Stimulated activated CD8-positive, alpha-beta memory T cell treated with anti-CD3 and anti-CD28 coated beads, Interleukin-12 subunit alpha, Interleukin-12 subunit beta, amount 100 ng/mL, for 24 hours (primary cell): ENCODE data around the gene SLCO2A1.
A peak's percentile ranks its signal among the peaks of the same experiment; 100 is the strongest.

ENCODE experiments used
- DNase-seq: peaks from one replicate; pipeline ENCODE4 v3.0.0-alpha.2; 2020; ENCODE audit errors: extremely low read depth

Gene SLCO2A1

DNA sequence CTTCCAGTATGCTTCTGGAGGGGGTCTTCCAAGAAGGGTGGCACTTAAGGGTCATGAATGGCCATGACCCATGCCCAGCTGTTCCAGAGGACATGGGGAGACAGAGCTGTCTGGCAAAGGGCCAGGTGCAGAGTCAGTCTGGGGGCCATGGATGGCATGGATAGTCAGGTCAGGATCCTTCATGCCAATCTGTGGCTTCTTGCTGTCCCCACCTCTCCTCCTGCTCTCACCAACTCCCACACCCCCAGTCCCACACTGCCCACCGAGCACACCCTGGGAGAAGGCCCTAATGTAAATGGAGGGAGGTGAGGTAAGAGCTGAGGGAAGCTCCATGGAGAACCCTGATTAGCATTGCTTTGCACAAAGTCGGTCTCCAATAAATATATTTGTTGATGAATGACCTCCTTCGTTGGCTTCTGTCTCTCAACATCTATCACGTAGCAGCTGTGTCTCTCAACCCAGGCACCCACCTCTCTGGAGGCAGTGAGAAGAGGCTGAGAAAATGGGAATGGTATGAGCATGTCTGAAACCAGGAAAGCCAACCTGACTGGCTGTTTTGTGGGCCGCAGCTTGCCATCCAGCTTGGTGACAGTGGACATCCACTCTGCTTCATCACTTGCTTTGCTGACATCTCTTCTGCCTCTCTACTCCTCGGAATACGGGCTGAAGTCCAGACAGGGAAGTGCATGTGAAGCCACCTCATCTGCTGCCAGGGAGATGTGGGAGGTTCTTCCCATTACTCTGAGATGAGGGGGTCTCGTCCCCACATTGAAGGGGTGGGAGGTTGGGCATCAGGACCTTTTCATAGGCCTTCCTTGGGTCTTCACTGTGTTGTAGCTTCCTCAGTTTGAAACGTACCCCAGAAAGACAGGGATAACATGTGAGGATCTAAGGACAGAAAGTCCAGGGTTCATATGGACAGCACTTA is 96.4 kb downstream of the SLCO2A1 start:
- DNase-seq, result no peak

DNA sequence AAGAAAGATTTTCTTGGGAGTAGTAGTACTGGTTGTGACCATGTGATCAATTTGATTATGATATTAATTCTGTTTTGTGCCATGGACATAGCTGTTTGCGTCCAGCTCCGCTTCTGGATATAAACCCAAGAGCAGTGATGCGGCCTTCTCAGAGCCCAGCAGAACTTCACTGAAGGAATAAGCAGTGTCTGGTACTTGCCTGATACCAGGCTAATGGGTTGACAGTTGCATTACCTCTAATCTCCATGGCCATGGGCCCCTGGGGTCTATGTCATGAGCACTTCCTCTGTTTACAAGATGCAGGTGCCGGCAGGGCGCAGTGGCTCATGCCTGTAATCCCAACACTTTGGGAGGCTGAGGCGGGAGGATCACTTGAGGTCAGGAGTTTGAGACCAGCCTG is 97.7 kb downstream of the SLCO2A1 start:
- DNase-seq, result no peak

GRCh38 chr3:133931084-133931483 is 98.6 kb downstream of the SLCO2A1 start:
- DNase-seq, result no peak

DNA sequence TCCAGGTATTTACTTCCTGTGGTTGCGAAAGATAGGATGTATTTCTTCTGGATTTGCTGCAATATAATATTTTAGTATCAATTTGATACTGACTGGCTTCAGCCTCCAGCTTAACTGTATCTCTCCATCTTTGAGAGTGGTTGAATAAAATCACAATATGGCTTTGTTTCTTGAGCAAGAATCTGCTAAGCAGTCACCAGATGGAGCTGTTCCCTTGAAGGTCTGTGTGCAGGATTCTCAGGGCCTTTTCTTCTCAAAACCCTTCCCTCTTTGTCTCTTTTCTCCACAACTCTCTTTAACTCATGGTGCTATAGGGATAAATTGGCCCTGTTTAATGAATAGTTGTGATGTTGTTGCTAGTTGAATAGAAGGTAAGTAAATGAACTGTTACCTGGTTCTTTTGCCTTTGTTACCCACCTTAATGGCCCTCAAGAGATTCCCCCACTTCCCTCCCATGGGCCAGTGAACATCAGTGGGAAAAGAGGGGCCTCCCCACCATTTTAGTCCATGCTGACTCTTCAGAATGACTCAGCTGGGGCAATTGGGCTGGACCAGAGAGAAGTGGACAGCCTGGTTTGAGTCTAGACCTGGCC is 99.3 kb downstream of the SLCO2A1 start:
- no peak for DNase-seq

GRCh38 chr3:133928903-133929607 is 100.7 kb downstream of the SLCO2A1 start:
- no peak for DNase-seq

DNA sequence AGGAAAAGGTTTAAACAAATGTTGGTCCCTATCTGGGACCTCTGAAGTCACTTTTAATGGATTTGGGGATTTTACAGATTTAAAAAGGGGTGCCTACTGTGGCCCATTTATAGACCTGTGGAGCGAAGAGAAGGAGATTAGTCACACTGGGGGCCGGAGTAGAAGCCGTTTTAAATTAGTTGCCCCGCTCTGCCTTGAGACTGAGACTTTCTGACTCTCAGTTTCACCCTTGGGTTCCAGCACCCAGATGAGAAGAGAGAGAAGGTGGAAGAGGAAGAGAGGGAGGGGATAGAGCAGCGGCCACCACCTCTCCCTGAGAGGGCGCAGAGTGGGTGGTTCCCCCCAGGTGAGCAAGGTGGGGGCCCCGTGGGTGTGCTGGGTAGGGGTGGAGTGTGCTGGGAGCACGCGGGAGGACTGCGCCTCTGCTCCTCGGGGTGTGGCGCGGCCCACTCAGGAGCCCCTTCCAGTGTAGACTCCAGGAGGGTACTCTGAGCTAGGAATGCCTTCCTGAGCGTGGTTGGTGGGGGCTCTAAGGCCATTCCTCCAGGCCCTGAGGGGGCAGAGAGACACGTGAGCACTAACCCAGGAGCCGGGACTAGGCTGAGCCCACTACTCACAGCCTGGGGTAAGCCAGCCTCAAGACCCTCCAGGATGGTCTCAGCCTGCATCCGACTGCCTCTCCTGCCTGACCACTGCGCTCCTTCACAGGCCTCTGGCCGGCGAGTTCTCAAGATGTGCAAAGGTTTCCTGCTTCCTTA is 101.4 kb downstream of the SLCO2A1 start:
- DNase-seq, result no peak

GRCh38 chr3:133927540-133928066 is 102.1 kb downstream of the SLCO2A1 start:
- peak; percentile 36 for DNase-seq

GRCh38 chr3:133926736-133927539 is 102.8 kb downstream of the SLCO2A1 start:
- no peak for DNase-seq

DNA sequence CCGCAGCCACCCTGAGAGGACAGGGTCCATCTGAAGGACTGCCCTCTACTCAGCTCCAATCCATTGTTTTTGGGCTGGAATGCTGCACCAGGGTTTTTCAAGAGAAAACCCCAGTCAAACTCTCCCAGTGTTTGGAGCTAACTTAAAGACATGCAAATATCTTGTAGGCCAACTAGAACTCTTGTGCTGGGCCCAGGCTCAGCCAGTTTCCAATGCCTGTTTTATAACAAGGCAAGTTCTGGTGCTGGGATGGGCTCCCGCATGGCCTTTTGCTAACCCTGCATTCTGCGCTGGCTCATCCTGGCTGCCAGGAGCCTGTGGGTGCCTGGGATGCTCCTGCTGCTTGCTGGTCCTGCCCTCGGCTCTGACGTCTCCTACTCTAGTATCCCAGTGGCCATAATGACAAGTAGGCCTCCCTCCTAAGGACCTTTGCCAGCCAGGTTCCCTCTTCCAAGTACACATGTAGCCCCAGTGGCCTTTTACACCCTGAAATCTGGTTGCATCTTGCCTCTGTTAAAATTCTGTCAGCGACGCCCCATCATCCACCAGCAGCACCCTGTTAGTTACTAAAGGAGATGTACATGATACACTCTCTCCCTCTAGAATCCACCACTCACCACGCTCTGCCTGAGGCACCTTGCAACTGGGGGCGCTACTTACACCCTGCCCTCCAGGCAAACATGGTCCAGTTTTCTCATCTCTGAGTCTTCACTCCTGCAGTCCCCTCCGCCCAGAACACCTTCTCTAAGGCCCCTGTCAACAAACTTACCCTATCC is 103.6 kb downstream of the SLCO2A1 start:
- DNase-seq, result no peak

- DNase-seq, result no peak
These were observed 105.7 kb downstream of the SLCO2A1 start for GRCh38 chr3:133924041-133924440.

DNA sequence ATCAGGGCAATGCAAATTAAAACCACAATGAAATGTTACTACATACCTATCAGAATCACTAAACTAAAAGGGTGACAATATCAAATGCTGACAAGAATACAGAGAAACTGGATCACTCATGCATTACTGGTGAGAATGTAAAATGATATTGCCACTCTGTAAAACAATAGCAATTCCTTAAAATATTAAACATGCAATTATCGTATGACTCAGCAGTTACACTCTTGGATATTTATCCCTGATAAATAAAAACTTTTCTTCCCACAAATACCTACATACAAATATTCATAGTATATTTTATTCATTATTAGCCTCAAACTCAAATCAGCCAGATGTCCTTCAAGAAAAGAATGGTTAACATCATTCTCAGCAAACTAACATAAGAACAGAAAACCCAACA is 108.1 kb downstream of the SLCO2A1 start:
- no peak for DNase-seq

DNA sequence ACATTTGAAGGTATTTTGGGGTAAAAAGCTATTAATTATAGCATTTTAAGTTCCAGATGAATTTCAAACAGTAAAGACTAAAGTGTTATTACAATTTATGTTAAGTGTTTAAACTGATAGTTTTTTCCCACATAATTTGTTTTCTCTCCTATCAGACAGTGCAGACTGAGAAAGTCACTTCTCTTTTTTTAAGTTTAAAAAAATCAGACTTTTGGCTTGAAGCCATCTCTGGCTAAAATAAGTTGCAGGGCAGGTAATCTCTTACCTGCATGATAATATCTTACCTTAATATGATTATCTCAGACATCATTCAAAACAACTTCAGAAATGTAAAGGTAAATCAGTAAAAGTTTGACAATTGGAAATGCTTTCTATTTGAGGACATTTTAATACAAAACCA is 112.6 kb downstream of the SLCO2A1 start:
- DNase-seq, result no peak

- DNase-seq, result no peak
These were observed 113.8 kb downstream of the SLCO2A1 start for GRCh38 chr3:133915685-133916658.

GRCh38 chr3:133914839-133915600 is 114.7 kb downstream of the SLCO2A1 start:
- DNase-seq, result no peak

- DNase-seq, result no peak
These were observed 119.3 kb downstream of the SLCO2A1 start for GRCh38 chr3:133910422-133910821.

- no peak for DNase-seq
These were observed 124.3 kb downstream of the SLCO2A1 start for GRCh38 chr3:133905376-133905775.

GRCh38 chr3:133901847-133902246 is 127.9 kb downstream of the SLCO2A1 start:
- DNase-seq, result no peak

- DNase-seq, result no peak
These were observed 128.6 kb downstream of the SLCO2A1 start for GRCh38 chr3:133901083-133901482.
